NK-92 (cell line): ENCODE measurements around the gene TMBIM6.
"Not testable (repeated sequence)": the region's sequence is repeated elsewhere in the genome, so short reads cannot be mapped to it uniquely, and the experiment has no call there.

Source experiments
- DNase-seq: peaks from one replicate; lab custom pipeline; 2025; ENCODE audit not compliant: unreplicated experiment; lab: John Stamatoyannopoulos, UW

The TMBIM6 gene

GRCh38 chr12:49776413-49776812 is 35.1 kb downstream of the TMBIM6 start:
- no peak for DNase-seq

- no peak for DNase-seq
Measured at GRCh38 chr12:49776858-49777257, 35.5 kb downstream of the TMBIM6 start.

- no peak for DNase-seq
Measured at GRCh38 chr12:49777341-49777740, 36.0 kb downstream of the TMBIM6 start.

- DNase-seq = no peak
Measured at GRCh38 chr12:49777800-49778748, 36.7 kb downstream of the TMBIM6 start.

GRCh38 chr12:49779581-49779980 is 38.2 kb downstream of the TMBIM6 start:
- no peak for DNase-seq

- not testable (repeated sequence) for DNase-seq
Measured at GRCh38 chr12:49780914-49781313, 39.6 kb downstream of the TMBIM6 start.

GRCh38 chr12:49783917-49784676 is 42.7 kb downstream of the TMBIM6 start:
- no peak for DNase-seq

GRCh38 chr12:49784756-49785409 is 43.5 kb downstream of the TMBIM6 start:
- no peak for DNase-seq

- no peak for DNase-seq
Measured at GRCh38 chr12:49787672-49788071, 46.3 kb downstream of the TMBIM6 start.

- no peak for DNase-seq
Measured at GRCh38 chr12:49789992-49790391, 48.6 kb downstream of the TMBIM6 start.

- no peak for DNase-seq
Measured at GRCh38 chr12:49790741-49791555, 49.6 kb downstream of the TMBIM6 start.

GRCh38 chr12:49791700-49792099 is 50.3 kb downstream of the TMBIM6 start:
- DNase-seq = no peak

- no peak for DNase-seq
Measured at GRCh38 chr12:49792181-49792970, 51.0 kb downstream of the TMBIM6 start.

GRCh38 chr12:49792976-49793580 is 51.7 kb downstream of the TMBIM6 start:
- no peak for DNase-seq

- no peak for DNase-seq
Measured at GRCh38 chr12:49793620-49794019, 52.3 kb downstream of the TMBIM6 start.

GRCh38 chr12:49794021-49794420 is 52.7 kb downstream of the TMBIM6 start:
- DNase-seq = no peak

- no peak for DNase-seq
Measured at GRCh38 chr12:49794811-49795653, 53.7 kb downstream of the TMBIM6 start.

- DNase-seq = no peak
Measured at GRCh38 chr12:49795654-49796105, 54.3 kb downstream of the TMBIM6 start.
